GM19395 (cell line): ENCODE data around the gene LRRC75A.
A peak's percentile ranks its signal among the peaks of the same experiment; 100 is the strongest.
"Not testable (repeated sequence)": the region's sequence is repeated elsewhere in the genome, so short reads cannot be mapped to it uniquely, and the experiment has no call there.

ENCODE experiments used
- ATAC-seq: cut with Tn5 transposase; IDR thresholded peaks from one replicate; pipeline ENCODE4 v1.9.1; 2021; ENCODE audit warnings: mild to moderate bottlenecking, moderate library complexity; ENCODE audit not compliant: unreplicated experiment

The LRRC75A gene

GRCh38 chr17:16491703-16492612 lies at the start of gene LRRC75A:
Gene LRRC75A, minus strand, starts transcription at chr17:16492193. Its CDS starts 203 bp downstream, at chr17:16491990.
- ATAC-seq = no peak

- no peak for ATAC-seq
These were observed 45.1 kb upstream of the LRRC75A start for GRCh38 chr17:16537130-16537458.

GRCh38 chr17:16534236-16534635 lies 42.2 kb upstream of the LRRC75A start:
- ATAC-seq = no peak

GRCh38 chr17:16529906-16530305 lies 37.9 kb upstream of the LRRC75A start:
- no peak for ATAC-seq

GRCh38 chr17:16527298-16527697 lies 35.3 kb upstream of the LRRC75A start:
- ATAC-seq = no peak

- not testable (repeated sequence) for ATAC-seq
These were observed 33.6 kb upstream of the LRRC75A start for GRCh38 chr17:16525556-16525955.

- peak; percentile 79 for ATAC-seq
These were observed 29.2 kb upstream of the LRRC75A start for GRCh38 chr17:16521070-16521727.

- no peak for ATAC-seq
These were observed 27.0 kb upstream of the LRRC75A start for GRCh38 chr17:16519021-16519420.

- ATAC-seq = no peak
These were observed 25.5 kb upstream of the LRRC75A start for GRCh38 chr17:16517477-16517876.

- no peak for ATAC-seq
These were observed 24.6 kb upstream of the LRRC75A start for GRCh38 chr17:16516594-16517051.

- ATAC-seq = no peak
These were observed 23.9 kb upstream of the LRRC75A start for GRCh38 chr17:16515933-16516332.

GRCh38 chr17:16513873-16514272 lies 21.9 kb upstream of the LRRC75A start:
- ATAC-seq = no peak

GRCh38 chr17:16512011-16512410 lies 20.0 kb upstream of the LRRC75A start:
- ATAC-seq = no peak

GRCh38 chr17:16511593-16511992 lies 19.6 kb upstream of the LRRC75A start:
- no peak for ATAC-seq

- no peak for ATAC-seq
These were observed 16.0 kb upstream of the LRRC75A start for GRCh38 chr17:16507918-16508533.

GRCh38 chr17:16506188-16506587 lies 14.2 kb upstream of the LRRC75A start:
- no peak for ATAC-seq

- no peak for ATAC-seq
These were observed 13.0 kb upstream of the LRRC75A start for GRCh38 chr17:16504984-16505383.

- no peak for ATAC-seq
These were observed 5.0 kb upstream of the LRRC75A start for GRCh38 chr17:16496820-16497489.

GRCh38 chr17:16495980-16496819 lies 4.2 kb upstream of the LRRC75A start:
- no peak for ATAC-seq

GRCh38 chr17:16495561-16495960 lies 3.6 kb upstream of the LRRC75A start:
- ATAC-seq = no peak
